ENCODE data around the gene SMIM45.

Gene SMIM45

DNA sequence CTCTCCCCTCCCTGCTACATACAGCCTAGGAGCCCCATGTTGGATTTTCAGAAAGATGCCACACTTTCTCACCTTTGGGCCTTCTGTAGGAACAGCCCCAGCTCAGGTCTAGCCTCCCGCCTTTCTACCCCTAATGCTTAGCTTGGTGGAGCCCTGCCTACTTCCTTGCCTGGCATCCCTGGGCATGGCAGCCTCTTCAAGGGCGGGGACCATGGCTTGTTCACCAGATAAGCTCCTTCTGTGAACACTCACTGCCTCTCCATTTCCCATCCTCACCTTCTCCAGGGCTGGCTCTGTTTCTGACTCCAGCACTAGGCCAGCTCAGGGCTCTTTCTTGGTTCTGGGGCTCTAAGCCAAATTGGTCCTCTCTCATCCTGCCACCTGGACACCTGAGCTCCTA lies 18.7 kb downstream of the SMIM45 start:
- DNase-seq, result no peak
- H2AK9ac ChIP-seq (replicated peaks; ENCODE audit: low read depth, low read length, poor library complexity), result no peak overlapping the region
- POLR2A ChIA-PET (ENCODE audit: unreplicated experiment), result no interaction called here
- H3K36me3 ChIP-seq (ENCODE audit: control insufficient read depth, insufficient read depth, low read length), result no peaks in the 10 kb centered on the region
- no peak overlapping the region for H3K14ac ChIP-seq (replicated peaks; ENCODE audit: low read depth, low read length)
- H3K79me1 ChIP-seq (ENCODE audit: low read depth in 1 of 2, low read length in 2 of 2), result no peaks in the 10 kb centered on the region
- no peak overlapping the region for H2BK20ac ChIP-seq (ENCODE audit: low read depth, low read length)
- no peaks in the 10 kb centered on the region for H4K20me1 ChIP-seq (ENCODE audit: insufficient read depth, low read length)
- no peak overlapping the region for H3K4ac ChIP-seq (ENCODE audit: low read depth, low read length)
- CTCF ChIA-PET, result no interaction called here
- H3K4me3 ChIP-seq (ENCODE audit: insufficient read depth, low read depth, low read length), result no peak overlapping the region
- no peak overlapping the region for H3K23ac ChIP-seq (ENCODE audit: low read depth, low read length)
- intact Hi-C loops (cut with micrococcal nuclease) (no loop called here), in situ Hi-C loops (cut with MboI; ENCODE audit: low sequenced_read_pairs) (no loop called here), dilution Hi-C loops (cut with HindIII; ENCODE audit: low sequenced_read_pairs, unreplicated experiment) (no loop called here)
- 64% methylated on average over 2 of the region's 2 CpGs; no CpG with 5 or more reads in 1 of the 2 experiments for WGBS, 2 experiments (ENCODE audit: extremely low coverage in 2 of 2, insufficient read length in 1 of 2)
- TF ChIP-seq POLR2A (IDR thresholded peaks at IDR 0.05; ENCODE audit: low read depth, low read length) (no peak), SMC3 (IDR thresholded peaks at IDR 0.05; ENCODE audit: low read depth, low read length) (no peak), RFX5 (IDR thresholded peaks at IDR 0.05; ENCODE audit: low read depth, low read length) (no peak), MXI1 (IDR thresholded peaks at IDR 0.05; ENCODE audit: borderline replicate concordance, low read depth, low read length) (no peak), RCOR1 (IDR thresholded peaks at IDR 0.05; ENCODE audit: insufficient replicate concordance, low read length) (no peak), RAD21 (IDR thresholded peaks at IDR 0.05; ENCODE audit: low read length) (no peak), CEBPB (IDR thresholded peaks at IDR 0.05; ENCODE audit: low read depth, low read length) (no peak), MAFK (IDR thresholded peaks at IDR 0.05; ENCODE audit: low read depth, low read length) (no peak), BHLHE40 (IDR thresholded peaks at IDR 0.05; ENCODE audit: low read depth, low read length) (no peak), NFE2L2 (IDR thresholded peaks at IDR 0.05; ENCODE audit: low read depth, low read length) (no peak), FOS (IDR thresholded peaks at IDR 0.05; ENCODE audit: low read depth, low read length) (no peak)
- TF ChIP-seq, protein P1, sequence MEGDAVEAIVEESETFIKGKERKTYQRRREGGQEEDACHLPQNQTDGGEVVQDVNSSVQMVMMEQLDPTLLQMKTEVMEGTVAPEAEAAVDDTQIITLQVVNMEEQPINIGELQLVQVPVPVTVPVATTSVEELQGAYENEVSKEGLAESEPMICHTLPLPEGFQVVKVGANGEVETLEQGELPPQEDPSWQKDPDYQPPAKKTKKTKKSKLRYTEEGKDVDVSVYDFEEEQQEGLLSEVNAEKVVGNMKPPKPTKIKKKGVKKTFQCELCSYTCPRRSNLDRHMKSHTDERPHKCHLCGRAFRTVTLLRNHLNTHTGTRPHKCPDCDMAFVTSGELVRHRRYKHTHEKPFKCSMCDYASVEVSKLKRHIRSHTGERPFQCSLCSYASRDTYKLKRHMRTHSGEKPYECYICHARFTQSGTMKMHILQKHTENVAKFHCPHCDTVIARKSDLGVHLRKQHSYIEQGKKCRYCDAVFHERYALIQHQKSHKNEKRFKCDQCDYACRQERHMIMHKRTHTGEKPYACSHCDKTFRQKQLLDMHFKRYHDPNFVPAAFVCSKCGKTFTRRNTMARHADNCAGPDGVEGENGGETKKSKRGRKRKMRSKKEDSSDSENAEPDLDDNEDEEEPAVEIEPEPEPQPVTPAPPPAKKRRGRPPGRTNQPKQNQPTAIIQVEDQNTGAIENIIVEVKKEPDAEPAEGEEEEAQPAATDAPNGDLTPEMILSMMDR (conservative IDR thresholded peaks at IDR 0.05; ENCODE audit: low read depth, low read length), result no peak
- H3K4me1 ChIP-seq (ENCODE audit: control insufficient read depth, insufficient read depth, low read length), result no peaks in the 10 kb centered on the region
- no peak overlapping the region for H2AFZ ChIP-seq (replicated peaks; ENCODE audit: low read length, poor library complexity)
- H4K8ac ChIP-seq (ENCODE audit: low read depth in 2 of 2, low read length in 2 of 2), result no peak overlapping the region
- H4K91ac ChIP-seq (ENCODE audit: insufficient read depth, low read depth, low read length), result no peak overlapping the region
- H2BK15ac ChIP-seq (ENCODE audit: low read depth, low read length), result no peak overlapping the region
- no peaks in the 10 kb centered on the region for H3K9me3 ChIP-seq (ENCODE audit: control insufficient read depth, insufficient read depth, low read length)
- H3K27me3 ChIP-seq (ENCODE audit: control insufficient read depth, insufficient read depth, low read length), result peaks cover 31% of the 10 kb centered on the region
- H3K4me2 ChIP-seq (ENCODE audit: low read depth, low read length), result no peak overlapping the region
- H4K5ac ChIP-seq (ENCODE audit: low read depth, low read length), result no peak overlapping the region
- no peak overlapping the region for H3K27ac ChIP-seq (ENCODE audit: insufficient read depth, low read length)
- H2BK120ac ChIP-seq (ENCODE audit: low read depth, low read length), result no peak overlapping the region
- H2BK5ac ChIP-seq (ENCODE audit: low read depth, low read length, poor library complexity, severe bottlenecking), result no peak overlapping the region
- no peak for ATAC-seq (ENCODE audit: low read depth)
- H3K9ac ChIP-seq (ENCODE audit: low read depth, low read length), result no peak overlapping the region
- no peak overlapping the region for H3K18ac ChIP-seq (ENCODE audit: low read depth, low read length)
- H3K9me1 ChIP-seq (ENCODE audit: insufficient read depth, low read length), result no peaks in the 10 kb centered on the region
- no TSS peak for BruUV-seq (replicated peaks)
- H3K56ac ChIP-seq (ENCODE audit: extremely low read depth, insufficient read depth, low read length), result no peak overlapping the region
- no peak overlapping the region for H2AK5ac ChIP-seq (ENCODE audit: low read depth, low read length)

All from IMR-90 (cell line).